ENCODE results near the gene HMGCLL1. TPM values are rescaled to one million over a fixed set of nuclear protein-coding genes. Genes with fewer than 3 reads are reported as not detected.

The HMGCLL1 gene
- total RNA-seq, 4 donors from 2014 or later: 0.55 to 0.64 TPM; not detected in 2

- 0 to 19% methylated on average over 1 of the region's 1 CpG for WGBS, 2 donors (ENCODE audit: low coverage in 1 of 2)
- in situ Hi-C loops (cut with MboI; ENCODE audit: low pct_ligation_motif_present in 1 of 4, low pct_unique_long_range_greater_than_20kb in 1 of 4, low sequenced_read_pairs in 3 of 4): no loop called here
- TF ChIP-seq POLR2A (IDR thresholded peaks at IDR 0.05): no peak
- no peak for TF ChIP-seq POLR2AphosphoS5 (IDR thresholded peaks at IDR 0.05)
- TF ChIP-seq EP300 (IDR thresholded peaks at IDR 0.05; ENCODE audit: low read depth): no peak
- no peak for TF ChIP-seq CTCF (IDR thresholded peaks at IDR 0.05)
Measured at GRCh38 chr6:55399351-55399750, 179.6 kb downstream of the HMGCLL1 start.

GRCh38 chr6:55397986-55398385, 181.0 kb downstream of the HMGCLL1 start:
- DNase-seq: no peak
- 51 to 71% methylated on average over 3 of the region's 3 CpGs for WGBS, 2 donors (ENCODE audit: low coverage in 1 of 2)
- in situ Hi-C loops (cut with MboI; ENCODE audit: low pct_ligation_motif_present in 1 of 4, low pct_unique_long_range_greater_than_20kb in 1 of 4, low sequenced_read_pairs in 3 of 4): no loop called here
- Histone ChIP-seq H3K27ac (no peak overlapping the region), H3K36me3 (no peaks in the 10 kb centered on the region), H3K4me3 (no peak overlapping the region), H3K4me1 (no peaks in the 10 kb centered on the region), H3K9me3 (no peaks in the 10 kb centered on the region), H3K27me3 (no peaks in the 10 kb centered on the region)
- intact Hi-C loops (cut with DNase I; ENCODE audit: low total_unique reads): no loop called here
- no peak for TF ChIP-seq POLR2AphosphoS5 (IDR thresholded peaks at IDR 0.05)
- TF ChIP-seq POLR2A (IDR thresholded peaks at IDR 0.05): no peak

More at GRCh38 chr6:55399351-55399750, 179.6 kb downstream of the HMGCLL1 start:
- Histone ChIP-seq H3K36me3 (no peaks in the 10 kb centered on the region), H3K4me3 (no peak overlapping the region), H3K9me3 (no peaks in the 10 kb centered on the region), H3K4me1 (no peaks in the 10 kb centered on the region), H3K27me3 (no peaks in the 10 kb centered on the region), H3K27ac (no peak overlapping the region)
- no peak for DNase-seq
- intact Hi-C loops (cut with DNase I; ENCODE audit: low total_unique reads): no loop called here

- WGBS, 2 donors (ENCODE audit: low coverage in 1 of 2): 17% methylated on average over 3 of the region's 3 CpGs
- H3K4me1 ChIP-seq: no peaks in the 10 kb centered on the region
- in situ Hi-C loops (cut with MboI; ENCODE audit: low pct_ligation_motif_present in 1 of 4, low pct_unique_long_range_greater_than_20kb in 1 of 4, low sequenced_read_pairs in 3 of 4): no loop called here
- intact Hi-C loops (cut with DNase I; ENCODE audit: low total_unique reads): no loop called here
- DNase-seq: no peak
- H3K27ac ChIP-seq: no peak overlapping the region
- TF ChIP-seq POLR2AphosphoS5 (IDR thresholded peaks at IDR 0.05) (no peak), CTCF (IDR thresholded peaks at IDR 0.05) (no peak), POLR2A (IDR thresholded peaks at IDR 0.05) (no peak), EP300 (IDR thresholded peaks at IDR 0.05; ENCODE audit: low read depth) (no peak)
- H3K4me3 ChIP-seq: no peak overlapping the region
- no peaks in the 10 kb centered on the region for H3K9me3 ChIP-seq
- no peaks in the 10 kb centered on the region for H3K27me3 ChIP-seq
- no peaks in the 10 kb centered on the region for H3K36me3 ChIP-seq
Measured at GRCh38 chr6:55395871-55396270, 183.1 kb downstream of the HMGCLL1 start.

- 76 to 80% methylated on average over 3 of the region's 3 CpGs for WGBS, 2 donors (ENCODE audit: low coverage in 1 of 2)
- Histone ChIP-seq H3K4me3 (no peak overlapping the region), H3K4me1 (no peaks in the 10 kb centered on the region), H3K27me3 (no peaks in the 10 kb centered on the region), H3K36me3 (no peaks in the 10 kb centered on the region), H3K9me3 (no peaks in the 10 kb centered on the region), H3K27ac (no peak overlapping the region)
- TF ChIP-seq CTCF (IDR thresholded peaks at IDR 0.05): no peak
- TF ChIP-seq POLR2A (IDR thresholded peaks at IDR 0.05): no peak
- TF ChIP-seq EP300 (IDR thresholded peaks at IDR 0.05; ENCODE audit: low read depth): no peak
- TF ChIP-seq POLR2AphosphoS5 (IDR thresholded peaks at IDR 0.05): no peak
- in situ Hi-C loops (cut with MboI; ENCODE audit: low pct_ligation_motif_present in 1 of 4, low pct_unique_long_range_greater_than_20kb in 1 of 4, low sequenced_read_pairs in 3 of 4) (no loop called here), intact Hi-C loops (cut with DNase I; ENCODE audit: low total_unique reads) (no loop called here)
- DNase-seq: no peak
Measured at GRCh38 chr6:55388211-55388610, 190.8 kb downstream of the HMGCLL1 start.
